CD4-positive, alpha-beta T cell treated with Interleukin-10 for 1 hour (primary cell): ENCODE results near the gene LACTB.

ENCODE experiments used
- DNase-seq: peaks from one replicate; pipeline ENCODE4 v3.0.0-alpha.2; 2020

The LACTB gene, protein sequence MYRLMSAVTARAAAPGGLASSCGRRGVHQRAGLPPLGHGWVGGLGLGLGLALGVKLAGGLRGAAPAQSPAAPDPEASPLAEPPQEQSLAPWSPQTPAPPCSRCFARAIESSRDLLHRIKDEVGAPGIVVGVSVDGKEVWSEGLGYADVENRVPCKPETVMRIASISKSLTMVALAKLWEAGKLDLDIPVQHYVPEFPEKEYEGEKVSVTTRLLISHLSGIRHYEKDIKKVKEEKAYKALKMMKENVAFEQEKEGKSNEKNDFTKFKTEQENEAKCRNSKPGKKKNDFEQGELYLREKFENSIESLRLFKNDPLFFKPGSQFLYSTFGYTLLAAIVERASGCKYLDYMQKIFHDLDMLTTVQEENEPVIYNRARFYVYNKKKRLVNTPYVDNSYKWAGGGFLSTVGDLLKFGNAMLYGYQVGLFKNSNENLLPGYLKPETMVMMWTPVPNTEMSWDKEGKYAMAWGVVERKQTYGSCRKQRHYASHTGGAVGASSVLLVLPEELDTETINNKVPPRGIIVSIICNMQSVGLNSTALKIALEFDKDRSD

GRCh38 chr15:63121382-63122001, at the start of gene LACTB:
LACTB (plus strand) TSS chr15:63121861; CDS start chr15:63121872, 11 bp downstream.
- DNase-seq = peak; percentile 83

DNA sequence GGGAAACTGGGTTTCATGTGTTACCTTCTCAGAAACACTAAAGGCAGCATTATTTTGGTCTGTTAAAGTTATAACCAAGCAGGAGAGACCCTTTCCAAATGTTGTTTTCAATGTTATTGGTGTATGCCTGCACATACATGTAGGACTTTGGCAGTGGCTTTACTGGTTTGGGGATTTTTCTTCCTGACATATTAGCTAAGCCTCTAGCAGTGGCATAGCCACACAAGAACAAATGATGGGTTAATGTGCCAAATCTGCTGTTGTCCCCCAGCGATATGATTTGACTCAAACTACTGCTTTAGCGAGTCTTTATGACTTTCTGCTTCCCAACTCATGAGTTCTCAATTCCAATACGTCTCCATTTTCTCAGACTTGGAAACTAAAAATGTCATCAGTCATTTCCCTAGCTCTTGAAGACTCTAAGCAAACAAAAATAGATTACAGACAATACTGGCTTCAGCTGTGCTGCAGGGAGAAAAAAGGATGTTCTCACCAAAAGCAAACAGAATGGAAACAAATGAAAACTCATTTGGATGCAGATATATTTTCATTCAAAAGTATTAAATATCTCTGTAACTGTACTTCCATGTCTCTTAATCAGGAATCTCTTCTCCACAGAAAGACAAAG, 49.5 kb upstream of the LACTB start:
- DNase-seq = no peak

DNA sequence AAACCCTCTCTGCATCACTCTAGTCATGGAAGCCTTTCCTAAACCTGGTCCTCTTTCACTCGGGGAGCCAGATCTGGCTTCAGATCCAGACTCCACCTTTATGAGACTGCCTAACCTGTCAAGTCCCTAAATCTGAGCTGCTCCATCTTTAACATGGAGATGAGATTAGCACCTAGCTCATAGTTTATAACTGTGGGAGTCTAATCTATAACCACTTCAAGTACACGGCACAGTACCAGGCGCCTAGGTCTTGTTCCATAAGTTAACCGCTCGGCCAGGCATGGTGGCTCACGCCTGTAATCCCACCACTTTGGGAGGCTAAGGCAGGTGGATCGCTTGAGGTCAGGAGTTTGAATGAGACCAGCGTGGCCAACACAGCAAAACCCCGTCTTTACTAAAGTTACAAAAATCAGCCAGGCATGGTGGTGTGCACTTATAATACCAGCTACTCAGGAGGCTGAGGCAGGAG, 48.8 kb upstream of the LACTB start:
- no peak for DNase-seq

- no peak for DNase-seq
Observed at GRCh38 chr15:63073497-63074172, 48.0 kb upstream of the LACTB start.

- no peak for DNase-seq
Observed at GRCh38 chr15:63075015-63075983, 46.4 kb upstream of the LACTB start.

DNA sequence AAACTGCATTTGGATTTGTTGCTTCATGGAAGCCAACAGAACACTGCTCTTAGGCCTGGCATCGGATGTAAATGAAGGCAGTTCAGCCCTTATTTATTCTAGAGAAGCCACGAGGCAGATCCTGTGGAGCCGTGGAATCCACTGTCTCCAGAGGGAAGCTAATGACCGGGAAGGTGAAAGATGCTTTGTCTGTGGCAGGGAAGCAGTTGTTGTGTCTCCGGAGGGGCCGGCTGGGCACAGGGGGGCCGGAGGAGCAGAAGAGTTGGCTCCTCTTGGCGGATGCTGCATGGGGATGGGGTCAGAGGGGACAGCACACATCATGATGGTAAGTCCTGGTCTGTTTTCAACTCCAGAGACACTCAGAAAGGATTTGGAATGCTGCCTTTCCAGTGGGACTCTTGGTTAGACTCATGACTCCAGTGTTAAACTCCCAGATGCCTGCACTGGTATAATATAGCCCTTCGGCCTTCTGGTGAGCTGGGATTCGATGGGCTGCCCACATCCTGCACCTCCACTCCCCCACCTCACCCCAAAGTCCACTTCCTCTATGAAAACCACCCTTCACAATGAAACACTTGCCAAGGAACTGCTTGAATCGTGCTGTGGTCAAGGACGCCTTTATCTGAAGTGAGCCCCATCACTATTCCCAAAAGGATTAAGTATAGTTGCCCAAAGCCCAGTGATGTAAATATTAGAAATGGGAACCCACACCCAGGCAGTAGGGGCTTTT, 45.5 kb upstream of the LACTB start:
- DNase-seq = no peak

DNA sequence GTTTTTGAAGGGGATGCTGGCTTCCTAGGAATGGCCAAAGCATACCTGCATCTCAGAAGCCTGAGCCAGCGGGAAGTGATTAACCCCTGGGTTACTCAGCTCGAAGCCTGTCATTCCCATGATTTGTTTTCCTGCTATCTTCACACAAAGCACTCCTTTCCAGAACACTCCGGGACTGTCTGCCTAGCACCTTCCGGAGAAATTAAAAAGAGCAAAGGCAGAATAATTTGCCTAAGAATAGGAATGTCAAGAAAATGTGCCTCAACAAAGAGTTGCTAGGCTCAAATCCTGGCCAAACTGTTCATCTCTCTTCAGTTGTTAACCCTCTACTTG, 45.0 kb upstream of the LACTB start:
- no peak for DNase-seq

- DNase-seq = no peak
Observed at GRCh38 chr15:63077952-63078351, 43.7 kb upstream of the LACTB start.

DNA sequence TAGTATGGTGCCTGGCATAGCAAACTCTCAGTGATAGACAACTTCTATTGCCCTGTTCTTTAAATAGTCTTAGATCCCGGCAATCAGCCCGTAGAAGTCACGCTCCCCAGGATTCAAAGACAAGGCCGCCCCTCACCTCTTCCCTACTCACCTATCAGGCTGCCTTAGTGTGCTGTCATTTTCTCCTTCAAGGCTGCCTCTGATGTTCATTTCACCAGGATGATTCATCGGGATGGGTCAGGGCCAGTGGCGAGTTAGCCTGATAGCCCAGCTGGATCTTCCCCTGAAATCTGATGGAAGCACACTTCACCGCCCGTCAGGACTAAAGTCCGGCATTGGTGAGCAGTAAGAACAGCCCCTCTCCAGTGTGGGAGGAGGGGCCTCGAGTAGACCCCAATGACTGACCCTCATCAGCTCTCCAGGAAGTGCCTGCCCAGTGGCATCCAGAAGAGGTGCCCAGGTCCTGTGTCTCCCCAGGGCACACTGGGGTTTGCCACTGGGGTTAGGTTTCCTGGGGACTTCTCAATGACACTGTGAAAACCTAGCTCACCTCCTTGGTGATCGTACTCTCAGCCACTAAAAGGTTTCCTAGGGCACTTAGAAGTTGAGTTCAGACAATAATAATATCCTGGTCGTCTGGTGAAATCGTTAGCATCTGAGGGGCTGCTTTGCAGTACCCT, 41.6 kb upstream of the LACTB start:
- DNase-seq = no peak

DNA sequence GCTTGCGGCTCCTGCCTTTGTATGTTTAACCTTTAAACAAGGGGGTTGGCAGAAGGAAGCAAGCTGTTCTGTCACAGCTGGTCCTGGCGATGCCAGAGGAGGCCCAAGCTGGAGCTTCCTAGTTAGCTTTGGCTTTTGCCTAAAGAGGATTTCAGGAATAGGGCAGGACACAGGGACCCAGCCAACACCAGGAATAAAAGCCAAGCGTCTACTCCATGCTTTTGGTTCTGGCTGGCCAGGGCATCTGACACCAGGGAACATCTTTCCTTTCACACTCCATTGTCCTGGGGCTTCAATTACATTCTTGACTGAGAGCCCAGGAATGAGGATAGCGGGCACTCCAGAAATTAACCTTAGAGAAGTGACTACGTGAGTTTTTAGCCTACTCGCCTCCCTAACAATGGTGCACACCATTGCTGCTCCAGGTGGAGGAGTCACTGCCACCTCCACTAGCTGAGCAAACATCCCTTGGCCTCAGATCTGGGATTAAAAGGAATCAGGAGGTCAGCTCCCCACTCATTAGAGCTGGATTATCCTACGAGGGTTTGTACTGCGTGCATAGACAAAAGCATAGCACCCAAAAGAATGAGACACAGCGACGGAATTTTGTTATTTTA, 40.9 kb upstream of the LACTB start:
- no peak for DNase-seq

DNA sequence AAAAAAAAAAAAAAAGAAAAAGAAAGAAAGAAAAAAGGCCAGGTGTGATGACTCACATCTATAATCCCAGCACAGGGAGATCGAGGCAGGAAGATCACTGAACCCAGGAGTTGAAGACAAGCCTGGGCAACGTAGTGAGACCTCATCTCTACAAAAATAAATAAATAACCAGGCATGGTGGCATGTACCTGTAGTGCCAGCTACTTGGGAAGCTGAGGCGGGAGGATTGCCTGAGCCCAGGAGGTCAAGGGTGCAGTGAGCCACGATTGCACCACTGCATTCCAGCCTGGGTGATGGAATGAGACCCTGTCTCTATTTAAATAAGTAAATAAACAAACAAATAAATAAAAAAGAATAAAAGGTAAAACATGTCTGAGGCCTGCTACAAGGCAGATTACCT, 39.3 kb upstream of the LACTB start:
- DNase-seq = no peak

GRCh38 chr15:63083044-63083443, 38.6 kb upstream of the LACTB start:
- no peak for DNase-seq

DNA sequence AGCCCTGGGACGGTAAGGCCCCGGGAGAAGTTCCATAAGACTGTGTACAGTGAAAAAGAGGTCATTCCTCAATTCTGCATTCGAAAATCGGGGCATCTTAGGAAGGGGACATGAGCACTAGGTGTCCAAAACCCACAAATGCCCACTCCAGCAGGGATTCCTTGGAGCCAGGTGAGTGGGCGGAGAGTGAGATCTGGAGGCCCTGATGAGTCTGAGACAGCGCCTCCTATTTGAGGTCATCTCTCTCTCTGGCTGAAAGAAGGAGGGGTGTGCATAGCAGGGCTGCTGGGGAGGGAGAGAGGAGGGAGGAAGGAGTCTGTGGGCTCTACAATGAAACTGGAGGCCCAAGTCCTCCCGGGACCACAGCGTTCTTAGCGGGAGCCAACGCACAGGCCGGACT, 38.1 kb upstream of the LACTB start:
- DNase-seq = no peak

- DNase-seq = no peak
Observed at GRCh38 chr15:63084806-63085205, 36.9 kb upstream of the LACTB start.

DNA sequence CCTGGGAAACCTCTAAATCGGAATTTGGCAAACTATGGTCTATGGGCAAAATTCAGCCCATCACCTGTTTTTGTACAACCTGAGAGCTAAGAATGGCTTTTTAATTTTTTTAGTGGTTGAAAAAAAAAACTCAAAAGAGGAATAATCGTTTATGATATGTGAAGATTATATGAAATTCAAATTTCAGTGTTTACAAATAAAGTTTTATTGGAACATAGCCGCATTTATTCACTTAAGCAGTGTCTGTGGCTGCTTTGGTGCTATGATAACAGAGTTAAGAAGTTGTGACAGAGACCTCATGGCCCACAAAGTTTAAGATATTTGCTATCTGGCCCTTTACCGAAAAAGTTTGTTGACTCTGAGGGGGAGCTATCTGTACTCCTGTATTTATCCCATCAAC, 36.4 kb upstream of the LACTB start:
- DNase-seq = no peak

DNA sequence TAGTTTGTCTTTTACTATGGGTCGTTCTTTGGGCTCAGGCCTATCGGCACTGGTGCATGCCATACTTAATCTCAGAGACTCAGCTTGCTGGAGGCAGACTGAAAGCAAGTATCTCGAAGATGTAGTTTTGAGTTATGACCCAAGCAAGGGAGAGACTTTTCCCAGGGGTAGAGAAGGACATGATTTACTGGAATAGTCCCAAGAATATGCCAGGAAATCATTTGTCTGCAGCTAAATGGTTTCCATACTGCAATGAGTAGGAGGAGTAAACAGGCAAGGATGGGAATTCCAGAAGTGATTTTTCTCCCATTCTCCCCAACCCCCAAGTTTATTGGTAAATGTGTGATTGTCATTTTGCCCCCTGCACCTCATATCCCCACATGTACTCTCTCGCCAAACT, 35.4 kb upstream of the LACTB start:
- DNase-seq = no peak

- no peak for DNase-seq
Observed at GRCh38 chr15:63086947-63087346, 34.7 kb upstream of the LACTB start.

DNA sequence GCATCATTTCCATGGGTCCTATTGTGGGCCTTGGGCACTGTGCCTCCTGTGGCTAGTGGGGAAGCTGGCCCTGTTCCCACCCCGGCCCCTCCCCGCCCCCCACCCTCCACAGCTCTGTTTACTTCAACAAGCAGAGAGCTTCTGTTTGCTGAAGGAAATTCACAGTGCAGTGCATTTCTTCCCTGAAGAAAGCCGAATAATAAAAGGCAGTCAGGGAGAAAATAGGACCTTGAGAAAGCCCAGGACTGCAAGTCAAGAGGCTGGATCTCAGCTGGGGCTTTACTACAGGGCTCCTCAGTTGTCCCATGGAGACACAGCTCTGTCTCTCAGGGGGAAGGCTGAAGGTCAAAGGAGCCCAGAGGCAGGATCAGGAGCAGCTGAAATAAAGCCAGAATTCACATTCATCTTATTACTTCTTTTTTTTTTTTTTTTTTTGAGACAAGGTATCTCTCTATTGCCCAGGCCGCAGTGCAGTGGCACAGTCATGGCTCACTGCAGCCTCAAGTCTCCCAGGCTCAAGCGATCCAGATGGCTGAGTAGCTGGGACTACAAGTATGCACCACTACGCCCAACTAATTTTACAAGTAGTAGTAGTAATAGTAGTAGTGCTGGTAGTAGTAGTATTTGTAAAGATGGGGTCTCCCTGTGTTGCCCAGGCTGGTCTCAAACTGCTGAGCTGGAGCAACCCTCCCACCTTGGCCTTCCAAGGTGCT, 33.0 kb upstream of the LACTB start:
- DNase-seq = no peak

DNA sequence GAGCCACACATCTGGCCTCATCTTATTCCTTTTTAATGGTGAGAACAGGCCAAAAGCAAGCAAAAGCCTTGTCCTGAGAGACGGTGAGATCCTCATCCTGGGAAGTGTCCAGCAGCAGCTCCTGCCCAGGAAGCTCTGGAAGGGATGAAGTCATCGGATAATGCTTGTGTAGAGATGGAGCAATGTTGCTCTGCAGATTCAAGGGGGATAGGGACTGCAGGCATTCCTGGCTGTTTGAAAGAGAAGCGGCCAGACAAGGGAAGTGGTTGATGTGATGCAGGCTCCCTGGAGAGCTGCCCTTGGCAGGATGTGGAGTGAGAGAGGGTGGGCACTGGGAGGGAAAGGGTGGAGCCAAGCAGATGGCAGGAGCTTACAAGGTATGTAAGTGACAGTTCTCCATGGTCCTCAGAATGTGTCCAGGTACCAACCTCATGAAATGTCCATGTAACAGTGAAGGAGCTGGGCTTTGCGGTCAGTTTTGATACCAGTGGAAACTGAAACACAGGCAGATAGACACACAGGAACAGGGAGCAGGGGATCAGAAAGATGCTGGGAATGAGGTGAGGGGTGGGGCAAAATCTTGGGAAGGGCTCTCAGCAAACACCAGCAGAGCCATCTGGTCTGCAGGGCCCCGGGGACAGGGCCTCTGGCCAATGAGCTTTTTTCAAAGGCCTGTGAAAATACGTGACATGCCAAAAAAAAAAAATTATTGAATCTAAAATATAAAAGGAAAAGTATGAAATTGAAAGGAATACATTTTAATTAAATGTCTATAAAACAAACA, 32.2 kb upstream of the LACTB start:
- DNase-seq = no peak
